ENCODE data around the gene RPL35. TPM values are rescaled to one million over a fixed set of nuclear protein-coding genes. Genes with fewer than 3 reads are reported as not detected.

RPL35 gene
- total and polyA plus RNA-seq, 10 of the 15 experiments (the other 5 are each of a cell fraction or from before 2014, with no cell fraction given), result 2,572 to 6,300 (median 3,864) TPM

DNA sequence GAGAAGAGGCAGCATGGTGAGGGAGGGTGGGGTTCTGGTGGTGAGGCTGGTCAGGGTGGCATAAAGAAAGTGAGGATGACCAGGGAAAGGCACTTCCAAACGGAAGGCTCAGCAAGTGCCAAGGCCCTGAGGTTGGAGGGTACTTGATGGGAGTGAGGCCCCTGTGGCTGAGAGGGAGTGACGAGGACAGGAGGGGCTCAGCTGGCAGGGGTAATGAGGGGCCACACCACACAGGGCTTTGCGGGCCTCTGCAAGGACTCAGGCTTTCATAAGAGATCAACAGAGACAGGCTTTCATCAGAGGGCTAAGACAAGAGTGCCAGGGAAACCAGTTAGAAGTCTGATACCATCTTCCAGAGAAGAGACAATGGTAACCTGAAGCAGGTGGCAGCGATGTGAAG lies 23.8 kb upstream of the RPL35 start:
- ChIA-PET RAD21 (ENCODE audit: unreplicated experiment) (no interaction called here), POLR2A (interaction anchor here (0.7 kb wide), 1 partner anchor 264 kb away, joined by 4 read pairs; no protein-coding TSS in a partner anchor), SMC1A (ENCODE audit: uncharacterized antibody, unreplicated experiment) (no interaction called here), CTCF (no interaction called here)
- no peak for ATAC-seq
- Histone ChIP-seq H2AFZ (ENCODE audit: control insufficient read depth, low read depth, low read length) (no peak overlapping the region), H3K4me3 (no peak overlapping the region), H3K9ac (ENCODE audit: control insufficient read depth, insufficient read depth, low read length) (no peak overlapping the region), H3K79me2 (ENCODE audit: control insufficient read depth, insufficient read depth, low read length) (no peaks in the 10 kb centered on the region), H3K4me1 (ENCODE audit: control insufficient read depth, insufficient read depth, low read length) (no peaks in the 10 kb centered on the region; the same call in 1 of the 2 replicates), H3K27me3 (replicated peaks in 1 of 2; ENCODE audit: control insufficient read depth in 2 of 2, insufficient read depth in 2 of 2, low read length in 1 of 2) (no peaks in the 10 kb centered on the region), H3K4me2 (ENCODE audit: control insufficient read depth, insufficient read depth) (no peak overlapping the region), H3K9me3 (replicated peaks; ENCODE audit: control insufficient read depth, insufficient read depth, low read length) (no peaks in the 10 kb centered on the region), H3K27ac (ENCODE audit: control insufficient read depth, insufficient read depth) (no peak overlapping the region), H4K20me1 (ENCODE audit: control insufficient read depth, insufficient read depth) (no peaks in the 10 kb centered on the region), H3K36me3 (ENCODE audit: control insufficient read depth in 2 of 2, insufficient read depth in 2 of 2, low read length in 1 of 2) (peaks cover 11 to 28% of the 10 kb centered on the region in 2 experiments)
- intact Hi-C loops (cut with micrococcal nuclease; ENCODE audit: unreplicated experiment) (no loop called here), in situ Hi-C loops (cut with MboI) (no loop called here)
- FAIRE-seq, result no peak
- BruUV-seq (replicated peaks), result no TSS peak
- TF ChIP-seq, protein P1, sequence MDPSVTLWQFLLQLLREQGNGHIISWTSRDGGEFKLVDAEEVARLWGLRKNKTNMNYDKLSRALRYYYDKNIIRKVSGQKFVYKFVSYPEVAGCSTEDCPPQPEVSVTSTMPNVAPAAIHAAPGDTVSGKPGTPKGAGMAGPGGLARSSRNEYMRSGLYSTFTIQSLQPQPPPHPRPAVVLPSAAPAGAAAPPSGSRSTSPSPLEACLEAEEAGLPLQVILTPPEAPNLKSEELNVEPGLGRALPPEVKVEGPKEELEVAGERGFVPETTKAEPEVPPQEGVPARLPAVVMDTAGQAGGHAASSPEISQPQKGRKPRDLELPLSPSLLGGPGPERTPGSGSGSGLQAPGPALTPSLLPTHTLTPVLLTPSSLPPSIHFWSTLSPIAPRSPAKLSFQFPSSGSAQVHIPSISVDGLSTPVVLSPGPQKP (IDR thresholded peaks at IDR 0.05; ENCODE audit: low read depth, low read length), result no peak
- TF ChIP-seq SIN3A (IDR thresholded peaks at IDR 0.05; ENCODE audit: low read depth, low read length) (no peak), MEF2A (IDR thresholded peaks at IDR 0.05; ENCODE audit: insufficient read depth, low read depth, low read length) (no peak), NFXL1 (IDR thresholded peaks at IDR 0.05; ENCODE audit: borderline replicate concordance) (no peak), JUND (IDR thresholded peaks at IDR 0.05; ENCODE audit: low read depth, low read length) (no peak), TCF3 (IDR thresholded peaks at IDR 0.05; ENCODE audit: borderline replicate concordance, insufficient read depth, low read depth, low read length) (no peak), RELA (IDR thresholded peaks at IDR 0.05; ENCODE audit: borderline replicate concordance, partially characterized antibody) (no peak), LARP7 (IDR thresholded peaks at IDR 0.05) (no peak), BHLHE40 (IDR thresholded peaks at IDR 0.05; ENCODE audit: borderline replicate concordance in 1 of 2, low read depth in 2 of 2, low read length in 1 of 2) (no peak)
- no peak for DNase-seq (ENCODE audit: low read depth, low spot score)
- WGBS (ENCODE audit: insufficient coverage, insufficient replicate concordance, low lambda C conversion rate, missing lambda C conversion rate), result 100% methylated on average over 3 of the region's 4 CpGs

Data from GM12878 (cell line).